ENCODE measurements around the gene ZDHHC14.

ZDHHC14 gene

GRCh38 chr6:157428427-157429202, 47.6 kb downstream of the ZDHHC14 start:
- TF ChIP-seq CTCF (IDR thresholded peaks at IDR 0.05): no peak
- no peak overlapping the region for H3K4me3 ChIP-seq
- no peaks in the 10 kb centered on the region for H3K4me1 ChIP-seq
- intact Hi-C loops (cut with DNase I; ENCODE audit: low total_unique reads): no loop called here
- H3K27ac ChIP-seq: no peak overlapping the region
- H3K27me3 ChIP-seq: no peaks in the 10 kb centered on the region
- no peak for DNase-seq
- no peaks in the 10 kb centered on the region for H3K9me3 ChIP-seq
- no peaks in the 10 kb centered on the region for H3K36me3 ChIP-seq

GRCh38 chr6:157429248-157429647, 48.3 kb downstream of the ZDHHC14 start:
- intact Hi-C loops (cut with DNase I; ENCODE audit: low total_unique reads): no loop called here
- DNase-seq: no peak
- no peak overlapping the region for H3K27ac ChIP-seq
- no peaks in the 10 kb centered on the region for H3K27me3 ChIP-seq
- no peak overlapping the region for H3K4me3 ChIP-seq
- peaks cover 0 to 1% (median 0%) of the 10 kb centered on the region in 4 donors for H3K4me1 ChIP-seq
- no peaks in the 10 kb centered on the region for H3K9me3 ChIP-seq
- no peak for TF ChIP-seq CTCF (IDR thresholded peaks at IDR 0.05)
- no peaks in the 10 kb centered on the region for H3K36me3 ChIP-seq

GRCh38 chr6:157430834-157431233, 49.8 kb downstream of the ZDHHC14 start:
- H3K4me3 ChIP-seq: no peak overlapping the region
- no peak for DNase-seq
- no peaks in the 10 kb centered on the region for H3K36me3 ChIP-seq
- intact Hi-C loops (cut with DNase I; ENCODE audit: low total_unique reads): no loop called here
- no peak for TF ChIP-seq CTCF (IDR thresholded peaks at IDR 0.05)
- H3K27ac ChIP-seq: no peak overlapping the region
- H3K4me1 ChIP-seq: peaks cover 0 to 11% (median 0%) of the 10 kb centered on the region in 4 donors
- H3K9me3 ChIP-seq: no peaks in the 10 kb centered on the region
- H3K27me3 ChIP-seq: no peaks in the 10 kb centered on the region

GRCh38 chr6:157432231-157432891, 51.4 kb downstream of the ZDHHC14 start:
- no peak for TF ChIP-seq CTCF (IDR thresholded peaks at IDR 0.05)
- no peak overlapping the region for H3K4me3 ChIP-seq
- peaks cover 0 to 18% (median 3%) of the 10 kb centered on the region in 4 donors for H3K4me1 ChIP-seq
- DNase-seq: no peak
- intact Hi-C loops (cut with DNase I; ENCODE audit: low total_unique reads): no loop called here
- H3K9me3 ChIP-seq: no peaks in the 10 kb centered on the region
- H3K27ac ChIP-seq: no peak overlapping the region
- no peaks in the 10 kb centered on the region for H3K27me3 ChIP-seq
- no peaks in the 10 kb centered on the region for H3K36me3 ChIP-seq

- H3K4me3 ChIP-seq: no peak overlapping the region
- H3K27ac ChIP-seq: no peak overlapping the region
- intact Hi-C loops (cut with DNase I; ENCODE audit: low total_unique reads): no loop called here
- no peaks in the 10 kb centered on the region for H3K9me3 ChIP-seq
- H3K27me3 ChIP-seq: no peaks in the 10 kb centered on the region
- TF ChIP-seq CTCF (IDR thresholded peaks at IDR 0.05): no peak
- H3K4me1 ChIP-seq: peaks cover 0 to 19% (median 3%) of the 10 kb centered on the region in 4 donors
- DNase-seq: no peak
- H3K36me3 ChIP-seq: no peaks in the 10 kb centered on the region
These were observed 51.9 kb downstream of the ZDHHC14 start for GRCh38 chr6:157432892-157433265.

Data from tibial artery (tissue), 4 donors.